ENCODE data around the gene MKKS. TPM values are rescaled to one million over a fixed set of nuclear protein-coding genes. Genes with fewer than 3 reads are reported as not detected.
"Not testable (repeated sequence)": the region's sequence is repeated elsewhere in the genome, so short reads cannot be mapped to it uniquely, and the experiment has no call there.

MKKS gene
- total RNA-seq, 2 experiments from 2014 or later: 6.6 to 7.5 TPM

DNA sequence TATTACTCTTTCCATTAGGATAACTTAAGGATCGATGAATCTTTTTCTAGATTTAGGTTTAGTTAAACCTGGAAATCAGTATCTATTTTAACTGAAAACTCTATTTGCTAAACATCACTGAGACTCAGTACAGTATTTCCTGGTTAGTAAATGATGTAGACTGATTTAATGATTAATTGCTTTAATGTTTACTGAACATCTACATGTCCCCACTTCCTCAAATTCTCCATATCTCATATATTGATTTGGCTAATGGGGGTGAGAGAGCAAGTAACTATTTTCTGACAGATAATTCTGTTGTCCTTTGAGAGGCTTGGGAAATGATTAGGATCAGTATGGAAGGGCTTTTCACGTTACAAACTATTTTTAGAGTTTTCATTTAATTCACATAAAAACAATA, 10.3 kb downstream of the MKKS start:
- H3K36me3 Mint-ChIP-seq: peaks cover 8% of the 10 kb centered on the region
- peaks cover 9% of the 10 kb centered on the region for H3K4me1 Mint-ChIP-seq
- DNase-seq (no peak), ATAC-seq (no peak)
- no peaks in the 10 kb centered on the region for H3K27me3 Mint-ChIP-seq
- no peak overlapping the region for H3K4me3 Mint-ChIP-seq
- CTCF ChIA-PET: no interaction called here
- H3K9me3 Mint-ChIP-seq (ENCODE audit: low read depth): no peaks in the 10 kb centered on the region
- no peak overlapping the region for H3K27ac Mint-ChIP-seq

DNA sequence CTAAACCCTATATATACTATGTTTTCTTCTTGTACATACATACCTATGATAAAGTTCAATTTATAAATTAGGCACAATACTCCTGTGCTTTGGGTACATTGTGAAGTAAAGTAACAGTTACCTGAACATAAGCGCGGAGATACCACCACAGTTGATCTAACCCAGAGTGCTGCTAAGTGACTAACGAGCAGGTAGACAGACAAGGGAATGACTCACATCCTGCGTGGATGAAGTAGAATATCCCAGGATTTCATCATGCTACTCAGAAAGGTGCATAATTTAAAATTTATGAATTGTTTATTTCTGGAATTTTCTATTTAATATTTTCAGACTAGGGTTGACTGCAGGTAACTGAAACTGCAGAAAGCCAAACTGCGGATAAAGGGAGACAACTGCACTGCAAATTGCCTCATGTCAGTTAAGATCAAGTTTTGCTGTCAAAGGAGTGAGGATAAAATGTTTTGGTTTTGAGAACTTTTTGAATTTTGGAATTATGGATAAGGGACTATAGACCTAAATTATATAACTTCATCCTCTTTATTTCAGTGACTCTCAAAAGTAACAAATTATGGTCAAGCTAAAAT, 14.4 kb downstream of the MKKS start:
- H3K4me3 Mint-ChIP-seq: no peak overlapping the region
- no peaks in the 10 kb centered on the region for H3K27me3 Mint-ChIP-seq
- peaks cover 10% of the 10 kb centered on the region for H3K4me1 Mint-ChIP-seq
- CTCF ChIA-PET: no interaction called here
- peaks cover 17% of the 10 kb centered on the region for H3K36me3 Mint-ChIP-seq
- H3K9me3 Mint-ChIP-seq (ENCODE audit: low read depth): no peaks in the 10 kb centered on the region
- DNase-seq (no peak), ATAC-seq (no peak)
- H3K27ac Mint-ChIP-seq: no peak overlapping the region

DNA sequence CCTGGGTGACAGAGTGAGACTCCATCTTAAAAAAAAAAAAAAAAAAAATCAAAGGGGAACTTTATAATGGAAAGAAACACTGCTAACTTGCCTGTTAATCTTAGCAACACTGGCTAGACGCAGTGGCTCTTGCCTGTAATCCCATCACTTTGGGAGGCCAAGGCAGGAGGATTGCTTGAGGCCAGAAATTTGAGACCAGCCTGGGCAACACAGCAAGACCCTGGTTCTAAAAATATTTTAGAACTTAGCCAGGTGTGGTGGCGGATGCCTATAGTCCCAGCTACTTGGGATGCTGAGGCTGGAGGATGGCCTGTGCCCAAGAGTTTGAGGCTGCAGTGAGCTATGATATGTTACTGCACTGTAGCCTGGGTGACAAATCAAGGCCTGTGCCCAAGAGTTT, 16.8 kb downstream of the MKKS start:
- CTCF ChIA-PET; ATAC-seq; H3K27me3 Mint-ChIP-seq; DNase-seq; H3K9me3 Mint-ChIP-seq (ENCODE audit: low read depth); H3K27ac Mint-ChIP-seq; H3K4me3 Mint-ChIP-seq; H3K4me1 Mint-ChIP-seq: not testable (repeated sequence)
- H3K36me3 Mint-ChIP-seq: peaks cover 13% of the 10 kb centered on the region

DNA sequence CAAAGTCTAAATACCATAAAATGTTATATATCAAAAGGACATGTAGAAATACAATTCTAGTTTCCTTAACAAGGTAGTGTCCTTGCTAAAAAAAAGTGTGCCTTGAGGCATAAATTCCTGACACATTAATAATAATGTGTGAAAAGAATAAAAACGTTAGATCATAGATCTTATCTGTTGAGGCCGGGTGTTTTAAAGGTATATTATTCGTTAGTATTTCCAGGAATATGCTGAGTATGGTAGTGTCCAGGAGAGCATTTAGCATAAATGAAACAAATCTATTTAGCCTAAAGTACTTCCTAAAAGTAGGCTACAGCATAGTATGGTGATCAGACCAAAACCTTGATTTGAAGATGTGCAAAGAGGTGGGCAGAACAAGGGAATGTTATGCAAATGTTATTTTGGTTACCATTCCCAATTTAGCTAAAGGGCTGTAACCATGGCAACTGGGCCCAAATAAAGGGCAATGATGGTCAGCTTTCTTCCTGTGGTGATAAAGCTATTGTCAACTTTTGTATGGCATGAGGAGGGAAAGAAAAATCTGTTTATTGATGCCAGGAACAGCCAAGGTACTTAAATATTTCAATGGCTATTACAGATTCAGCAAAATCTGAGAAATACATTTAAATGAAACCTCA, 18.9 kb downstream of the MKKS start:
- Mint-ChIP-seq H3K4me1 (peaks cover 8% of the 10 kb centered on the region), H3K27me3 (no peaks in the 10 kb centered on the region), H3K36me3 (peaks cover 11% of the 10 kb centered on the region), H3K9me3 (ENCODE audit: low read depth) (no peaks in the 10 kb centered on the region), H3K4me3 (no peak overlapping the region), H3K27ac (no peak overlapping the region)
- DNase-seq (no peak), ATAC-seq (no peak)
- CTCF ChIA-PET: no interaction called here

DNA sequence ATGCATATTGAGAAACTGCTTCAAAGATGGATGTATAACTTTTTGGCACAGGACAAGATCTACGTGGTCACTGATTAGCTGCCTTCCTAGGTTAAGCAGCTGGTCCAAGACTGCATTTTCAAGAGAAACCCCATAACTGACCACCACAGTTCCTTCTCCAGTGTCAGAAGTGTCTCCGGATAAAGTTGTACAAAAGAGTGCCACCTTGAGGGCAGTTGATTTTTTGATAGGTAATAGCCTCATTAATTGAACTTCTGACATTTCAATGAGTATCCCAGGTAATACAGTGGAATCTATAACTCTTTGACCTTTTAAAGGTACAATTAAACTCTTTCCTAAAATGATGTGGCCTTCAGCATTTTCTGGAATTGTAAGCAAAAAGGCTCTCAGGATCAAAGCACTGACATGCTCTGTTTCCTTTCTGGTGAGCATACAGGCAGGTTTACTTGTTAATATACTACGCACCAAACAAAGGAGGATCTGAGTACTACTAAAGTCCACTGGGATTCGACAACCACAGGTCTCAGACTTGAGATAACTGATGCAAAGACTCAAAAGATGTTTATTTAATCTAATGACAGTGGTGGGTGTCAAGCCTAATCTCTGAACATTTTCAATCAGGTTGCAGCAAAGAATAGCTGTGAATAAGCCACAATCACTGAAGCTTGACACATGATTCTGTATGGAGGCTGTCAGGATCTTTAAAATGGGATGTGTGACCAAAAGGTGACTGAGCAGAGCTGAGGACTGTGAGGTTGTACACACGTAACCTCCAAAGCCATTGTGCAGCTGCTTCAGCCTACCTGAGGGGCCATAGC, 21.2 kb downstream of the MKKS start:
- no peaks in the 10 kb centered on the region for H3K9me3 Mint-ChIP-seq (ENCODE audit: low read depth)
- no peak for ATAC-seq
- no peak for DNase-seq
- CTCF ChIA-PET: interaction anchor here (0.9 to 1.2 kb wide), 3 partner anchors 14 to 22 kb away, joined by 3 to 4 read pairs (median 4); no protein-coding TSS in a partner anchor
- H3K4me3 Mint-ChIP-seq: no peak overlapping the region
- no peak overlapping the region for H3K27ac Mint-ChIP-seq
- H3K36me3 Mint-ChIP-seq: peaks cover 8% of the 10 kb centered on the region
- peaks cover 6% of the 10 kb centered on the region for H3K4me1 Mint-ChIP-seq
- H3K27me3 Mint-ChIP-seq: no peaks in the 10 kb centered on the region

DNA sequence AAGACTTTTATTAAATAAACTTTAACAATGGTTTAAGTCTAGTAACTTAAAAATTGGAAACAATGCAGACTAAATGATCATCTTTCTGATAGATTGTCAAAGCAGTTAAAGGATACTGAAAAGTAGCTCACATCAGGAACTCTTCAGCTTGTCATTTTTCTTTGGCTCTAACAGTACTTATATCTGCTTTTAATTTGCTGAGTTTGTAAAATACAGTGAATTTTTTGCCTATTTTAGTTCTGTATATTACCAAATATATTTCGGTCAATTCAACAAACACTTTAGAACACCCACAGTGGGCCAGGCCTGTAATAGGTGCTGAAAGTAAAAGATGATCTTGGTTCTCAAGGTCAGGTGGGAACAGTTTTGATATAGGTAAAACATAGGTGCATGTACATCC, 22.3 kb downstream of the MKKS start:
- H3K27me3 Mint-ChIP-seq: no peaks in the 10 kb centered on the region
- ATAC-seq: no peak
- CTCF ChIA-PET: no interaction called here

DNA sequence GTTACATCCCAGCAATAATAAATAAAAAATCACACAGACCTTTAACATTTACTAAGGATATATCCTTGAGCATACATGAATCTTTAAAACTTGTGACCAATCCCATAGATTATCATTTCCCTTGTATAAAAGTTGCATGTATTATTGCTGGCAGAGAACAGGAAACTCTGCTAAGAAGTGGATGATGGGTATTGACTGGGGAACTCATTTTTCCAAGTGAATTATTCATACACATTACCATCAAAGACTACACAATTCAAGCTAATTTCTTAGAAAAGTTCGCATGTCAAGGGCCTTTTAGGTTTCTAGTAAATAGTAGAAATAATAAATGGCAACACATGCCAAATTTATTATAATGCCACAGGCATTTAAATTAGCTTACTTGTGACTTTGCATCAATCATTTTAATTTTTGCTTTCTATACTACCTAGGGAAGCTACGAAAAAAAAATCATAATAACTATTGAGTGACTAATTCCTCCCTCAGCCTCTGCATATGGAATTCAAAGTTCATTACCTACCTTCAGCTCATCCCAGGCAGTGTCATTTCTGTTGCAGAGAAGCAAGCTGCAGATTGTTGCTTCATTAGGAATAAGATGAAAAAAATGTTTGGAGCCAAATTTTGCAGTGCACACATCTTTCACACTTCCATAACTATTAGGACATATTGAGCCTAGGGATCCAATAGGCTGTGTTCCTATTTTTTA, 25.8 kb downstream of the MKKS start:
- H3K27ac Mint-ChIP-seq: no peak overlapping the region
- CTCF ChIA-PET: interaction anchor here (0.6 kb wide), 1 partner anchor 54 kb away, joined by 4 read pairs; no protein-coding TSS in a partner anchor
- no peak for DNase-seq
- H3K9me3 Mint-ChIP-seq (ENCODE audit: low read depth): no peaks in the 10 kb centered on the region
- no peak overlapping the region for H3K4me3 Mint-ChIP-seq
- no peak for ATAC-seq
- no peaks in the 10 kb centered on the region for H3K27me3 Mint-ChIP-seq
- H3K36me3 Mint-ChIP-seq: no peaks in the 10 kb centered on the region
- peaks cover 3% of the 10 kb centered on the region for H3K4me1 Mint-ChIP-seq

More for the DNA sequence above, 22.3 kb downstream of the MKKS start:
- peaks cover 4% of the 10 kb centered on the region for H3K36me3 Mint-ChIP-seq
- H3K9me3 Mint-ChIP-seq (ENCODE audit: low read depth): no peaks in the 10 kb centered on the region
- no peak for DNase-seq
- peaks cover 3% of the 10 kb centered on the region for H3K4me1 Mint-ChIP-seq
- no peak overlapping the region for H3K4me3 Mint-ChIP-seq
- H3K27ac Mint-ChIP-seq: no peak overlapping the region

DNA sequence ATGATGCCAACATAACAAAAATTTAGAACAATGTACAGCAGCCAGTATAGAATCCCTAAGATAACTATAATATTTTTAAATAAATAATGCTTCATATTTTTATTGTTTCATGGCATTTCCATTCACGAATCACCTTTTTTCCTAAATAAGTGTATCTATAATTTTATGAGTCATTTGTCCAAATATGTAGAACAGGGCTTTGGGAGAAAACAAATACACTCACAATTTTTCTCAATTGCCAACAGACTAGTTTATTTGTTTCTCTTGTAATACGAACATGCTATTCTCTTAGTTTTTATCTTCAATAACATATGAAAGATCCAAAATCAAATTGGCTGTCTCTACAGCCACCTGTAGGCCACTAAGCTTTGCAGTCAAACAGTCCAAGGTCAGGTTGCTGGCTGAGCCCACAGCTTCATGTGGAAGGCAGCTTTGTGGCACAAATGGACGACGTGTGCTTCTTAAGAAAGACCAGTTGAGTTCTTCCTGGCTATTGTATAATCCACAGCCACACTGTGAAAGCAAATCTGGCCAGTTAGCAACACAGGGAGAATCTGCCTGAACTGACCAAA, 29.0 kb downstream of the MKKS start:
- CTCF ChIA-PET: no interaction called here
- no peaks in the 10 kb centered on the region for H3K27me3 Mint-ChIP-seq

DNA sequence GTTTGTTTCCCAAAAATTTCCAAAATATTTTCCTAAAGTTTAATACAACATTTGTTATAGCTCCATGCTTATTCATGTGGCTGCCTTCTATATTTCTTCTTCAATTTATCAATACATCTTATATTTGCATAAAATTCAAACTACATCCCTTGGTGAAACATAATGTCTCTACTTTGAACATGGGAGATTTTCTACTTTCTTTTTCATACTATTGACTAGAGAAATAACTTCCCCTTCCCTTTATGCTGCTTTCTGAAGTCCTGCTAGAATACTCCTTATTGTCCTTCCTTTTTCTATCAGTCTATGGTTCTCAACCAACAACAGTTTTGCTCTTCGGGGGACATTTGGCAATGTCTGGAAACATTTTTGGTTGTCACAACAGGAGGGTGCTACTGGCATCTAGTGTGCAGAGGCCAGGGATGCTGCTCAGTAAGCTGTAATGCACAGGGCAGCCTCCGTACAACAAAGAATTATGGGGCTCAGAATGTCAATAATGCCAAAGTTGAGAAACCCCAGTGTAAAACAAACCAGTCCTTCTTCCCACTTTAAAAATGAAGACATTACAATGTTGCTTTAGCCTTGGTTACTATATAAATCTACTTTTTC, 29.9 kb downstream of the MKKS start:
- no peak for ATAC-seq
- no peak for DNase-seq
- Mint-ChIP-seq H3K4me3 (no peak overlapping the region), H3K27ac (no peak overlapping the region), H3K9me3 (ENCODE audit: low read depth) (no peaks in the 10 kb centered on the region), H3K4me1 (peaks cover 5% of the 10 kb centered on the region), H3K36me3 (no peaks in the 10 kb centered on the region), H3K27me3 (no peaks in the 10 kb centered on the region)
- CTCF ChIA-PET: no interaction called here

More for the DNA sequence above, 29.0 kb downstream of the MKKS start:
- Mint-ChIP-seq H3K9me3 (ENCODE audit: low read depth) (no peaks in the 10 kb centered on the region), H3K4me1 (peaks cover 5% of the 10 kb centered on the region), H3K4me3 (no peak overlapping the region), H3K36me3 (no peaks in the 10 kb centered on the region), H3K27ac (no peak overlapping the region)
- no peak for DNase-seq
- no peak for ATAC-seq

DNA sequence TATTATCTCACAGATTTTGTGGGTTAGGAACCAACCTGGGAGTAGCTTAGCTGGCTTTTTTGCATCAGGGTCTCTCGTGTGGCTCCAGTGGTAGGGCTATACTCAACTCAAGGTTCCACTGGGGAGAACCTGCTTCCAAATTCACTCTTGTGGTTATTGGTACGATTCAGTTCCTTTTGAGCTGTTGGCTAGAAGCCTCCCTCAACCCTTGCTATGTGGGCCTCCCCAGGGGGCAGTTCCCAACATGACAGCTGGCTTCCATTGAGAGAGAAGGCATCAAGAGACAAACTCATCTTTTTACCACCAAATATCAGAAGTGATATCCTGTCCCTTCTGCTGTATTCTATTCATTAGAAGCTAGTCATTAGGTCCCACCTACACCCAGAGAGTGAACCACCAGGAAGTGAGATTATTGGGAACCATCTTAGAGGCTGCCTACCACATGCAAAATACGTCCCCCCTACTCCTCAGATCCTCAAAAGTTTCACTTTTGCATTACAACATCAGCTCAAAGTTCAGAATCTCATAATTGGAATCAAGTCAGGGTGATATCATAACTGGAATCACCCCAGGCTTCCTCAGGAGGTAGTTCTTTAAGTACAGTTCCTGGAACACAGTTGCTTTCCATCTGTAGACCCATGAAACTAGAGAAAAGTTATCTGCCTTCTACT, 30.9 kb downstream of the MKKS start:
- peaks cover 5% of the 10 kb centered on the region for H3K4me1 Mint-ChIP-seq
- ATAC-seq (no peak), DNase-seq (no peak)
- H3K9me3 Mint-ChIP-seq (ENCODE audit: low read depth): no peaks in the 10 kb centered on the region
- H3K27ac Mint-ChIP-seq: no peak overlapping the region
- CTCF ChIA-PET: no interaction called here
- no peak overlapping the region for H3K4me3 Mint-ChIP-seq
- H3K27me3 Mint-ChIP-seq: no peaks in the 10 kb centered on the region
- no peaks in the 10 kb centered on the region for H3K36me3 Mint-ChIP-seq

DNA sequence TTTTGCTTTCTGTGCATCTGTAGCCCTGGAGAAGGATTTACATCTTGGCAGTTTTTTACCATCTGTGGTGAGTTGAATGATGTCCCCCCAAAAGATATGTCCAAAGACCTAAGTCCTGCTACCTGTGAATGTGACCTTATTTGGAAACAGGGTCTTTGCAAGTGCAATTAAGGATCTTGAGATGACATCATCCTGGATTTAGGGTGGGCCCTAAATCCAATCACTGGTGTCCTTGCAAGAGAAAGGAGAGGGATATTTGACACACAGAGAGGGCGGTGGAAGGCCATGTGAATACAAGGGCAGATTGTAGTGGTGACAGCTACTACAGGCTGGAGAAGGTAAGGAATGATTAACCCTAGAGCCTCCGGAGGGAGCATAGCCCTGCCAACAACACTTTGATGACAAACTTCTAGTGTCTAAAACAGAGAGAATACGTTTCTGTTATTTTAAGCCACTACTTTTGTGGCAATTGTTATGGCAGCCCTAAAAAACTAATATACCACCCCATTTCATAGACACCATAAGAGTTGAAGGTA, 35.1 kb downstream of the MKKS start:
- Mint-ChIP-seq H3K9me3 (ENCODE audit: low read depth) (no peaks in the 10 kb centered on the region), H3K27me3 (no peaks in the 10 kb centered on the region), H3K36me3 (no peaks in the 10 kb centered on the region), H3K4me3 (no peak overlapping the region), H3K27ac (no peak overlapping the region), H3K4me1 (peaks cover 5% of the 10 kb centered on the region)
- ATAC-seq: no peak
- DNase-seq: no peak
- CTCF ChIA-PET: no interaction called here

DNA sequence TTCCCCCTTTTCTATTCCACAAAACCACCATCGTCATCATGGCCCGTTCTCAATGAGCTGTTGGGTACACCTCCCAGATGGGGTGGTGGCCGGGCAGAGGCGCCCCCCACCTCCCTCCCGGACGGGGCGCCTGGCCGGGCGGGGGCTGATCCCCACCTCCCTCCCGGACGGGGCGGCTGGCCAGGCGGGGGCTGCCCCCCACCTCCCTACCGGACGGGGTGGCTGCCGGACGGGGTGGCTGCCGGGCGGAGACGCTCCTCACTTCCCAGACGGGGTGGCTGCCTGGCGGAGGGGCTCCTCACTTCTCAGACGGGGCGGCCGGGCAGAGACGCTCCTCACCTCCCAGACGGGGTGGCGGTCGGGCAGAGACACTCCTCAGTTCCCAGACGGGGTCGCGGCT, 39.3 kb downstream of the MKKS start:
- ATAC-seq; DNase-seq; H3K4me3 Mint-ChIP-seq; H3K36me3 Mint-ChIP-seq; H3K4me1 Mint-ChIP-seq; H3K27me3 Mint-ChIP-seq; H3K9me3 Mint-ChIP-seq (ENCODE audit: low read depth); CTCF ChIA-PET; H3K27ac Mint-ChIP-seq: not testable (repeated sequence)
